Psoas muscle (tissue), 8 donors: ENCODE data around the gene PDZD2. TPM values are rescaled to one million over a fixed set of nuclear protein-coding genes. Genes with fewer than 3 reads are reported as not detected.

Experiments
- ATAC-seq, 4 donors: fragments of 200-7000 bp; cut with Tn5 transposase; one replicate each; pipeline ENCODE4 v1.9.1; 2020; ENCODE audit warnings: moderate library complexity in 3 of 4, mild to moderate bottlenecking in 2 of 4
- DNase-seq, 2 donors: peaks; one replicate each; pipeline ENCODE4 v3.0.0-alpha.2; 2020
- H3K27ac ChIP-seq: fragments of 200-600 bp; one replicate; pipeline ENCODE4 v1.8.0; 2022
- H3K27me3 ChIP-seq, 3 donors: fragments of 200-600 bp in 1 of 3; one replicate each; pipeline versions ENCODE4 v1.6.1 to v1.8.0; 2013 to 2022; ENCODE audit warnings: low read length in 2 of 3, mild to moderate bottlenecking in 2 of 3, moderate library complexity in 1 of 3; ENCODE audit not compliant: insufficient read depth in 3 of 3
- H3K36me3 ChIP-seq, 2 donors: fragments of 200-600 bp in 1 of 2; one replicate each; pipeline versions ENCODE4 v1.6.1 to v1.8.0; 2013 to 2022; ENCODE audit warnings: low read depth in 1 of 2, mild to moderate bottlenecking in 1 of 2, moderate library complexity in 1 of 2; ENCODE audit not compliant: insufficient read depth in 1 of 2
- H3K4me1 ChIP-seq: fragments of 200-600 bp; one replicate; pipeline ENCODE4 v1.8.0; 2022
- H3K4me3 ChIP-seq: fragments of 200-600 bp; one replicate; pipeline ENCODE4 v1.8.0; 2022; ENCODE audit warnings: mild to moderate bottlenecking
- H3K9me3 ChIP-seq: fragments of 200-600 bp; one replicate; pipeline ENCODE4 v1.8.0; 2022
- WGBS, 3 donors: extraction: QIAGEN DNeasy Blood & Tissue Kit; methylation state at CpG; one replicate each; pipeline versions ENCODE4 v1.1.6 to v1.1.7; 2013; 5-methylcytosine and 5-hydroxymethylcytosine counted together
- intact Hi-C, 2 donors: fragments of 100-400 bp; cut with DNase I; formaldehyde crosslinking; loops; one replicate each; pipeline versions ENCODE4 v1.11.0 to v1.14.2; 2022
- polyA plus RNA-seq, 3 donors: library from polyadenylated mRNA; stranded (reverse); fragments of 200-250 nt; gene quantifications; one replicate each; pipeline ENCODE4 v1.2.3, GENCODE V29; 2013
- total RNA-seq, 4 donors: library from RNA; stranded (reverse); fragmentation: NEBNext Ultra II Directional in 2 of 4; extraction: Animal tissue kit (Norgen Biotek cat#: 25700) in 2 of 4; gene quantifications; one replicate each; pipeline versions ENCODE4 v1.2.1 to v1.2.4, GENCODE V29; 2021 to 2023
- TF ChIP-seq, protein P1 (sequence below): fragments of 200-600 bp; IDR thresholded peaks from one replicate; pipeline ENCODE4 v1.8.0; 2022; ENCODE audit warnings: antibody characterized with exemption
- donor health status: healthy with polysubstance abuse.
- donor health status: DM: no; HTN: no; CAD: no; lungs with moderate emphysema.
- donor health status: Bipolar disorder and iron deficiency.
- donor health status: healthy.
- donor health status: DM: yes; HTN: yes; CAD: no.
- donor health status: DM: no; HTN: no; CAD: no.
- donor health status: DM: no; HTN: no; CAD: no.
- donor health status: DM: yes; HTN: yes; CAD: no.

PDZD2 gene
- total and polyA plus RNA-seq, 7 donors: 1.4 to 17.5 (median 4.5) TPM

- ATAC-seq (no peak), DNase-seq (no peak)
- Histone ChIP-seq H3K9me3 (no peaks in the 10 kb centered on the region), H3K27ac (no peak overlapping the region), H3K36me3 (no peaks in the 10 kb centered on the region), H3K27me3 (no peaks in the 10 kb centered on the region), H3K4me1 (no peaks in the 10 kb centered on the region), H3K4me3 (no peak overlapping the region)
- 82 to 85% (median 83%) methylated on average over 12 of the region's 12 CpGs for WGBS, 3 donors
- TF ChIP-seq, protein P1, sequence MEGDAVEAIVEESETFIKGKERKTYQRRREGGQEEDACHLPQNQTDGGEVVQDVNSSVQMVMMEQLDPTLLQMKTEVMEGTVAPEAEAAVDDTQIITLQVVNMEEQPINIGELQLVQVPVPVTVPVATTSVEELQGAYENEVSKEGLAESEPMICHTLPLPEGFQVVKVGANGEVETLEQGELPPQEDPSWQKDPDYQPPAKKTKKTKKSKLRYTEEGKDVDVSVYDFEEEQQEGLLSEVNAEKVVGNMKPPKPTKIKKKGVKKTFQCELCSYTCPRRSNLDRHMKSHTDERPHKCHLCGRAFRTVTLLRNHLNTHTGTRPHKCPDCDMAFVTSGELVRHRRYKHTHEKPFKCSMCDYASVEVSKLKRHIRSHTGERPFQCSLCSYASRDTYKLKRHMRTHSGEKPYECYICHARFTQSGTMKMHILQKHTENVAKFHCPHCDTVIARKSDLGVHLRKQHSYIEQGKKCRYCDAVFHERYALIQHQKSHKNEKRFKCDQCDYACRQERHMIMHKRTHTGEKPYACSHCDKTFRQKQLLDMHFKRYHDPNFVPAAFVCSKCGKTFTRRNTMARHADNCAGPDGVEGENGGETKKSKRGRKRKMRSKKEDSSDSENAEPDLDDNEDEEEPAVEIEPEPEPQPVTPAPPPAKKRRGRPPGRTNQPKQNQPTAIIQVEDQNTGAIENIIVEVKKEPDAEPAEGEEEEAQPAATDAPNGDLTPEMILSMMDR: no peak
- intact Hi-C loops: no loop called here
Observed at GRCh38 chr5:31750215-31750614, 111.3 kb downstream of the PDZD2 start.

- Histone ChIP-seq H3K4me3 (no peak overlapping the region), H3K9me3 (no peaks in the 10 kb centered on the region), H3K27me3 (no peaks in the 10 kb centered on the region), H3K36me3 (no peaks in the 10 kb centered on the region), H3K4me1 (no peaks in the 10 kb centered on the region), H3K27ac (no peak overlapping the region)
- intact Hi-C loops: no loop called here
- ATAC-seq: no peak
- DNase-seq: no peak
- TF ChIP-seq, protein P1: no peak
- 52 to 87% (median 57%) methylated on average over 3 of the region's 3 CpGs for whole genome bisulfite sequencing, 3 donors
Observed at GRCh38 chr5:31751610-31752009, 112.7 kb downstream of the PDZD2 start.

GRCh38 chr5:31753700-31754357, 114.9 kb downstream of the PDZD2 start:
- Histone ChIP-seq H3K4me1 (no peaks in the 10 kb centered on the region), H3K4me3 (no peak overlapping the region), H3K9me3 (no peaks in the 10 kb centered on the region), H3K27ac (no peak overlapping the region), H3K36me3 (no peaks in the 10 kb centered on the region), H3K27me3 (no peaks in the 10 kb centered on the region)
- no peak for ATAC-seq
- WGBS, 3 donors: 82 to 84% (median 84%) methylated on average over 9 of the region's 9 CpGs
- TF ChIP-seq, protein P1: no peak
- intact Hi-C loops: no loop called here
- DNase-seq: no peak

GRCh38 chr5:31754358-31754704, 115.4 kb downstream of the PDZD2 start:
- Histone ChIP-seq H3K36me3 (no peaks in the 10 kb centered on the region), H3K27me3 (no peaks in the 10 kb centered on the region), H3K27ac (no peak overlapping the region), H3K4me1 (no peaks in the 10 kb centered on the region), H3K4me3 (no peak overlapping the region), H3K9me3 (no peaks in the 10 kb centered on the region)
- TF ChIP-seq, protein P1: no peak
- ATAC-seq: no peak
- intact Hi-C loops: no loop called here
- WGBS, 3 donors: 81 to 93% (median 84%) methylated on average over 4 of the region's 4 CpGs
- DNase-seq: no peak
